Gastroesophageal sphincter (tissue), 3 donors: ENCODE measurements around the gene ZNF236.

ENCODE experiments used
- POLR2A ChIP-seq, 2 donors: fragments of 450-650 bp; IDR thresholded peaks; one replicate each; pipeline ENCODE4 v1.6.1; 2017; ENCODE audit warnings: antibody characterized with exemption in 2 of 2, mild to moderate bottlenecking in 2 of 2, moderate library complexity in 1 of 2
- TF ChIP-seq, protein P1 (sequence below), 4 experiments: fragments of 200-600 bp in 2 of 4; fragments of 450-650 bp in 2 of 4; sonication (generic) in 1 of 4; IDR thresholded peaks; one replicate each; pipeline ENCODE4 v1.5.1; 2017 to 2019; ENCODE audit warnings: antibody characterized with exemption in 4 of 4, mild to moderate bottlenecking in 2 of 4, moderate library complexity in 2 of 4

DNA sequence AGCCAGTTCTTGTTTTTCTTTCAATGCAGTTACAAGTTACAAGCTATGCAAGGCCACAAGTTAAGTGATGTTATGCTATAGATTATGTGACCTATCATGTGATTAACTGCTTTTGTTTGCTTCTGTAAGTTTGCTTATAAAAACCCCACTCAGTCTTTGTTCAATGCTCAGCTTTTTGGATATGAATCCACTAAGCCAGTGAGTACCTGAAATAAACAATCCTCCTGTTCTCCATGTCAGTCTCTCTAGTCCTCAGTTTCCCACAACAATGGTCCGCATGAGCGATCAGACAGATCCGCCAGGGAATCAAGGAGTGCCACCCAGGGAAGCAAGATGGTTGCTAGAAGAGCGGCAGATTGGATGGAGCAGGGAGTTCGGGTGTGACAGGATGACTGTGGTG is 30.7 kb upstream of the ZNF236 start:
- TF ChIP-seq, protein P1, sequence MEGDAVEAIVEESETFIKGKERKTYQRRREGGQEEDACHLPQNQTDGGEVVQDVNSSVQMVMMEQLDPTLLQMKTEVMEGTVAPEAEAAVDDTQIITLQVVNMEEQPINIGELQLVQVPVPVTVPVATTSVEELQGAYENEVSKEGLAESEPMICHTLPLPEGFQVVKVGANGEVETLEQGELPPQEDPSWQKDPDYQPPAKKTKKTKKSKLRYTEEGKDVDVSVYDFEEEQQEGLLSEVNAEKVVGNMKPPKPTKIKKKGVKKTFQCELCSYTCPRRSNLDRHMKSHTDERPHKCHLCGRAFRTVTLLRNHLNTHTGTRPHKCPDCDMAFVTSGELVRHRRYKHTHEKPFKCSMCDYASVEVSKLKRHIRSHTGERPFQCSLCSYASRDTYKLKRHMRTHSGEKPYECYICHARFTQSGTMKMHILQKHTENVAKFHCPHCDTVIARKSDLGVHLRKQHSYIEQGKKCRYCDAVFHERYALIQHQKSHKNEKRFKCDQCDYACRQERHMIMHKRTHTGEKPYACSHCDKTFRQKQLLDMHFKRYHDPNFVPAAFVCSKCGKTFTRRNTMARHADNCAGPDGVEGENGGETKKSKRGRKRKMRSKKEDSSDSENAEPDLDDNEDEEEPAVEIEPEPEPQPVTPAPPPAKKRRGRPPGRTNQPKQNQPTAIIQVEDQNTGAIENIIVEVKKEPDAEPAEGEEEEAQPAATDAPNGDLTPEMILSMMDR (IDR thresholded peaks at IDR 0.05) = no peak
- TF ChIP-seq POLR2A (IDR thresholded peaks at IDR 0.05) = no peak
